D341Med (cell line): ENCODE data around the gene ARHGAP8.
"Not testable (repeated sequence)": the region's sequence is repeated elsewhere in the genome, so short reads cannot be mapped to it uniquely, and the experiment has no call there.

Experiments
- DNase-seq: peaks from one replicate; pipeline ENCODE4 v3.0.0; 2012; ENCODE audit warnings: low spot score

ARHGAP8 gene

GRCh38 chr22:44831885-44832284 is 79.5 kb downstream of the ARHGAP8 start:
- no peak for DNase-seq

GRCh38 chr22:44834065-44834464 is 81.7 kb downstream of the ARHGAP8 start:
- DNase-seq, result no peak

- DNase-seq, result peak; percentile 24
Observed at GRCh38 chr22:44837481-44837880, 85.1 kb downstream of the ARHGAP8 start.

- DNase-seq, result peak; percentile 25
Observed at GRCh38 chr22:44838316-44839016, 86.1 kb downstream of the ARHGAP8 start.

- peak; percentile 43 for DNase-seq
Observed at GRCh38 chr22:44839061-44839460, 86.7 kb downstream of the ARHGAP8 start.

GRCh38 chr22:44839721-44840120 is 87.3 kb downstream of the ARHGAP8 start:
- DNase-seq, result peak; percentile 24

- peak; percentile 24 for DNase-seq
Observed at GRCh38 chr22:44840611-44841322, 88.4 kb downstream of the ARHGAP8 start.

- DNase-seq, result peak; percentile 15
Observed at GRCh38 chr22:44842417-44842816, 90.0 kb downstream of the ARHGAP8 start.

GRCh38 chr22:44845191-44845590 is 92.8 kb downstream of the ARHGAP8 start:
- no peak for DNase-seq

GRCh38 chr22:44845796-44846720 is 93.7 kb downstream of the ARHGAP8 start:
- DNase-seq, result no peak

- DNase-seq, result no peak
Observed at GRCh38 chr22:44846726-44847275, 94.4 kb downstream of the ARHGAP8 start.

- peak; percentile 6 for DNase-seq
Observed at GRCh38 chr22:44847380-44847779, 95.0 kb downstream of the ARHGAP8 start.

- peak; percentile 23 for DNase-seq
Observed at GRCh38 chr22:44847892-44848291, 95.5 kb downstream of the ARHGAP8 start.

- no peak for DNase-seq
Observed at GRCh38 chr22:44848296-44848741, 95.9 kb downstream of the ARHGAP8 start.

GRCh38 chr22:44848791-44849420 is 96.5 kb downstream of the ARHGAP8 start:
- peak; percentile 17 for DNase-seq

GRCh38 chr22:44850946-44851345 is 98.6 kb downstream of the ARHGAP8 start:
- DNase-seq, result peak; percentile 4

GRCh38 chr22:44854641-44855040 is 102.3 kb downstream of the ARHGAP8 start:
- not testable (repeated sequence) for DNase-seq

GRCh38 chr22:44855855-44856254 is 103.5 kb downstream of the ARHGAP8 start:
- DNase-seq, result peak; percentile 1

GRCh38 chr22:44858819-44859218 is 106.4 kb downstream of the ARHGAP8 start:
- DNase-seq, result not testable (repeated sequence)

- DNase-seq, result no peak
Observed at GRCh38 chr22:44859641-44860040, 107.3 kb downstream of the ARHGAP8 start.

GRCh38 chr22:44860311-44860710 is 107.9 kb downstream of the ARHGAP8 start:
- DNase-seq, result no peak

GRCh38 chr22:44861245-44861644 is 108.9 kb downstream of the ARHGAP8 start:
- DNase-seq, result no peak
